Esophagus (tissue), 2 donors: ENCODE data around the gene RND1. TPM values are rescaled to one million over a fixed set of nuclear protein-coding genes. Genes with fewer than 3 reads are reported as not detected.
A peak's percentile ranks its signal among the peaks of the same experiment; 100 is the strongest.
"Not testable (repeated sequence)": the region's sequence is repeated elsewhere in the genome, so short reads cannot be mapped to it uniquely, and the experiment has no call there.

Source experiments
- H3K27ac ChIP-seq, 2 donors: one replicate each; pipeline ENCODE4 v1.5.1; 2013; ENCODE audit warnings: low read depth in 2 of 2, mild to moderate bottlenecking in 2 of 2, inconsistent platforms in 1 of 2, low read length in 1 of 2, moderate library complexity in 1 of 2
- H3K27me3 ChIP-seq, 2 donors: one replicate each; pipeline ENCODE4 v1.6.1; 2013; ENCODE audit warnings: low read length in 2 of 2, control low read depth in 1 of 2, mild to moderate bottlenecking in 1 of 2; ENCODE audit not compliant: insufficient read depth in 2 of 2, control insufficient read depth in 1 of 2
- H3K36me3 ChIP-seq, 2 donors: one replicate each; pipeline ENCODE4 v1.6.1; 2013; ENCODE audit warnings: low read length in 1 of 2; ENCODE audit not compliant: control insufficient read depth in 2 of 2, insufficient read depth in 2 of 2
- H3K4me1 ChIP-seq, 2 donors: one replicate each; pipeline ENCODE4 v1.6.1; 2013; ENCODE audit warnings: low read length in 1 of 2; ENCODE audit not compliant: control insufficient read depth in 2 of 2, insufficient read depth in 2 of 2
- H3K4me3 ChIP-seq, 2 donors: one replicate each; pipeline ENCODE4 v1.5.1; 2013; ENCODE audit warnings: low read length in 2 of 2, mild to moderate bottlenecking in 2 of 2, low read depth in 1 of 2, moderate library complexity in 1 of 2
- H3K9me3 ChIP-seq, 2 donors: one replicate each; pipeline ENCODE4 v1.6.1; 2013; ENCODE audit warnings: mild to moderate bottlenecking in 2 of 2, low read depth in 1 of 2, low read length in 1 of 2, moderate library complexity in 1 of 2; ENCODE audit not compliant: control insufficient read depth in 2 of 2, insufficient read depth in 1 of 2
- WGBS, 2 donors: extraction: QIAGEN DNeasy Blood & Tissue Kit; methylation state at CpG; one replicate each; pipeline ENCODE4 v1.1.7; 2013; 5-methylcytosine and 5-hydroxymethylcytosine counted together
- polyA plus RNA-seq, 2 donors: library from polyadenylated mRNA; stranded (reverse); fragments of 200-250 nt; gene quantifications; one replicate each; pipeline ENCODE4 v1.2.3, GENCODE V29; 2013
- donor health status: healthy with polysubstance abuse.
- donor health status: Bipolar disorder and iron deficiency.

Gene RND1
- polyA plus RNA-seq, result 1 to 10 TPM; 2.6 to 3.9 TPM

- H3K4me1 ChIP-seq, result peaks cover 0 to 8% of the 10 kb centered on the region in 2 donors
- peaks cover 0 to 2% of the 10 kb centered on the region in 2 donors for H3K9me3 ChIP-seq
- WGBS, 2 donors, result 2% methylated on average over 32 of the region's 32 CpGs
- peaks cover 0 to 3% of the 10 kb centered on the region in 2 donors for H3K27me3 ChIP-seq
- H3K4me3 ChIP-seq, result peak within 1 kb of the TSS; percentile 54
- peaks cover 0 to 2% of the 10 kb centered on the region in 2 donors for H3K36me3 ChIP-seq
- H3K27ac ChIP-seq, result peak within 1 kb of the TSS in 1 of 2 donors; percentile 36
These were observed at the start of gene RND1 for GRCh38 chr12:48865281-48866051. Gene RND1 (minus strand): TSS chr12:48865870. CDS start chr12:48865767, 103 bp downstream.

GRCh38 chr12:48910196-48910595, 44.5 kb upstream of the RND1 start:
- Histone ChIP-seq H3K4me1 (no peaks in the 10 kb centered on the region), H3K4me3 (no peak overlapping the region), H3K27me3 (no peaks in the 10 kb centered on the region), H3K9me3 (no peaks in the 10 kb centered on the region), H3K36me3 (no peaks in the 10 kb centered on the region), H3K27ac (no peak overlapping the region)

GRCh38 chr12:48909698-48910097, 44.0 kb upstream of the RND1 start:
- not testable (repeated sequence) for H3K9me3 ChIP-seq, H3K27me3 ChIP-seq, H3K27ac ChIP-seq, H3K4me1 ChIP-seq, H3K4me3 ChIP-seq, H3K36me3 ChIP-seq
- WGBS, 2 donors, result 82 to 87% methylated on average over 11 of the region's 11 CpGs

DNA sequence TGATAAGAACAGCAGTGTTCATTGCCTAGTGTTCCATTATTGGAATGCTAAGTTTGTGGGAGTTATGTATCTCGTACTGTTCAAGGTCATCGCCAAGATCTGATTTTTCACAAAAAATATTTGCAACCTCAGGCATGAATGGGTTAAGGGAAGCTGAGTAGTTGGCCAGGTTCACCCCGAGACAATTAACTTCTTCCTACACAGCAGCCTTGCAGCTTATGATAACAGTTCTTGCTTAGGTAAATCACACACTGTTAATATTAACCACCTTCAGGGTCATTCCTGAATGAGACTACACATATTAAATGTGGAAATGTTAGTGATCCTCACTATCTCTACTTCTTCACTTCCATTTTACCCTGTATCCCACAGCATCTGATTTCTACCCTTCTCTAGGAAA, 41.6 kb upstream of the RND1 start:
- H3K36me3 ChIP-seq, result no peaks in the 10 kb centered on the region
- no peaks in the 10 kb centered on the region for H3K27me3 ChIP-seq
- WGBS, 2 donors, result 51 to 56% methylated on average over 3 of the region's 3 CpGs
- no peak overlapping the region for H3K27ac ChIP-seq
- no peak overlapping the region for H3K4me3 ChIP-seq
- H3K9me3 ChIP-seq, result no peaks in the 10 kb centered on the region
- H3K4me1 ChIP-seq, result no peaks in the 10 kb centered on the region

DNA sequence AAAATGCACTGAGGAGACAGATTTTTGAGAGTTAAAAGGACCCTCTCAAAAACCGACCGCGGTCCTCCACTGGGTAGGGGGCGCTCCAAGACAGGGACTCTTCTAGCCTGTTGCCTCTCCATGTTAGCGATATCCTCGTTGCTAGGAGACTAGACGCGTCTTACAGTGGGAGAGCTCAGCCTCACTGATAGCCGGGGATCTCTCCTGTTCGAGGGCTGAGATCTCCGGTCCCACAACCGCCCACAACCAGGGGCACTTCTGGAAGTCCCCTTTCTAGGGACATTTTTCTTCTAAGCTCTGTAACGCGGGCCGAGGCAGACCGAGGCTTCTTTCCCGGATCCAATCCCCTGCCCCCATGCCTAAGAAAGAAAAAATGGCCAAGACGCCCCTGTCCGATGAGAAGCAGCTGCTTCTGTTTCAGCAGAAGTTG, 38.3 kb upstream of the RND1 start:
- no peaks in the 10 kb centered on the region for H3K9me3 ChIP-seq
- no peak overlapping the region for H3K27ac ChIP-seq
- 0 to 2% methylated on average over 19 of the region's 19 CpGs for WGBS, 2 donors
- no peaks in the 10 kb centered on the region for H3K27me3 ChIP-seq
- no peaks in the 10 kb centered on the region for H3K36me3 ChIP-seq
- no peaks in the 10 kb centered on the region for H3K4me1 ChIP-seq
- H3K4me3 ChIP-seq, result peak overlapping the region; percentile 22 to 43

DNA sequence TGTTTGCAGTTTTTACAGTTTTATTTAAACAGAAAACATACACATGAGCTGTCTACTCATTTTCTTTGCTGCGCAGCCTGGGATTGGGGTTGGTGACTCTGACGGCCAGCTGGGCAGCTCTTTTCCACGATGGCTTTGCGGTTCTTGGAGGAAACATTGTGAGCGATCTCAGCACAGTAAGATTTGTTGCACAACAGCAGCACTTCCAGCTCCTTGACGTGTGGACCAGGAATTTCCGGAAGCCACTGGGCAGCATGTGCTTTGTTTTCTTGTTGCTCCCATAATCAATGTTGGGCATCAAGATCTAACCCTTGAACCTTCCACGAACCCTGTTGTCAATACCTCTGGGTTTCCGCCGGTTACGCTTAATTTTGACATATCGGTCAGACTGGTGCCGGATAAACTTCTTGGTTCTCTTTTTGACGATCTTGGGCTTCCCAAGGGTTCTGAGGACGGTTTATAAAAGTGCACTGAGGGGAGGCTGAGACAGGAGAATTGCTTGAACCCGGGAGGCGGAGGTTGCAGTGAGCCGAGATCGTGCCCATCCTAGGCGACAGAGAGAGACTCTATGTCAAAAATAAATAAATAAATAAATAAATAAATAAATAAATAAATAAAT, 37.8 kb upstream of the RND1 start:
- no peaks in the 10 kb centered on the region for H3K9me3 ChIP-seq
- no peak overlapping the region for H3K4me3 ChIP-seq
- no peak overlapping the region for H3K27ac ChIP-seq
- WGBS, 2 donors, result 57 to 69% methylated on average over 20 of the region's 20 CpGs
- no peaks in the 10 kb centered on the region for H3K27me3 ChIP-seq
- no peaks in the 10 kb centered on the region for H3K4me1 ChIP-seq
- H3K36me3 ChIP-seq, result no peaks in the 10 kb centered on the region

GRCh38 chr12:48901278-48901677, 35.6 kb upstream of the RND1 start:
- H3K27ac ChIP-seq, result no peak overlapping the region
- 67 to 86% methylated on average over 2 of the region's 2 CpGs for WGBS, 2 donors
- H3K4me1 ChIP-seq, result no peaks in the 10 kb centered on the region
- no peaks in the 10 kb centered on the region for H3K27me3 ChIP-seq
- no peak overlapping the region for H3K4me3 ChIP-seq
- no peaks in the 10 kb centered on the region for H3K9me3 ChIP-seq
- no peaks in the 10 kb centered on the region for H3K36me3 ChIP-seq

GRCh38 chr12:48899651-48900050, 34.0 kb upstream of the RND1 start:
- Histone ChIP-seq H3K4me3 (no peak overlapping the region), H3K27me3 (no peaks in the 10 kb centered on the region), H3K4me1 (no peaks in the 10 kb centered on the region), H3K9me3 (no peaks in the 10 kb centered on the region), H3K36me3 (no peaks in the 10 kb centered on the region), H3K27ac (no peak overlapping the region)
- 73 to 75% methylated on average over 2 of the region's 2 CpGs for WGBS, 2 donors

DNA sequence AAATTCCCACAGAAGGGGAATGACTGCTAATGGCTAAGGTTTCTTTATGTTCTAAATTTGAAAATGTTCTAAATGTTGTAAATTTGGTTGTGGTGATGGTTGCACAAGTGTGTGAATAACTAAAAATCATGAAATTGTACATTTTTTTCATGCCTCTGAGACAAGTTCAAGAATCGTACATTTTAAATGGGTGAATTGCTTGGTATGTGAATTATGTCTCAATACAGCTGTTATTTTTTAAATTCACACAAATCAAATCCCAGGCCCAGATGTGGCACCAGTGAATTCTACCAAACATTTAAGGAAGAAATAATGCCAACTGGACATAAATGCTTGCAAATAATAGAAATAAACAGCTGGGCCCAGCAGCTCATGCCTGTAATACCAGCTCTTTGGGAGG, 28.6 kb upstream of the RND1 start:
- Histone ChIP-seq H3K27ac (no peak overlapping the region), H3K27me3 (no peaks in the 10 kb centered on the region), H3K4me1 (no peaks in the 10 kb centered on the region), H3K4me3 (no peak overlapping the region), H3K36me3 (no peaks in the 10 kb centered on the region), H3K9me3 (no peaks in the 10 kb centered on the region)
- WGBS, 2 donors, result 69 to 75% methylated on average over 1 of the region's 1 CpG
